Measurements from ENCODE around the gene MYOG. TPM values are rescaled to one million over a fixed set of nuclear protein-coding genes. Genes with fewer than 3 reads are reported as not detected.

Gene MYOG
- total and polyA plus RNA-seq, 4 experiments from 2014 or later: not detected

- Histone ChIP-seq H3K27me3 (ENCODE audit: insufficient read depth, low read length) (no peaks in the 10 kb centered on the region), H3K4me1 (ENCODE audit: insufficient read depth, low read length) (no peaks in the 10 kb centered on the region), H3K36me3 (ENCODE audit: insufficient read depth, low read length) (no peaks in the 10 kb centered on the region), H3K27ac (ENCODE audit: low read depth, low read length) (no peak overlapping the region), H3K4me3 (ENCODE audit: low read length in 2 of 2) (no peak overlapping the region), H3K9me3 (ENCODE audit: control insufficient read depth in 1 of 2, low read length in 2 of 2) (no peaks in the 10 kb centered on the region)
- Mint-ChIP-seq H3K27me3 (peaks cover 0 to 6% of the 10 kb centered on the region in 2 donors), H3K9me3 (no peaks in the 10 kb centered on the region), H3K4me3 (no peak overlapping the region), H3K36me3 (no peaks in the 10 kb centered on the region), H3K27ac (no peak overlapping the region), H3K4me1 (no peaks in the 10 kb centered on the region)
- ChIA-PET POLR2A (ENCODE audit: partially characterized antibody) (no interaction called here), CTCF (ENCODE audit: partially characterized antibody) (interaction anchor here (1.3 kb wide), 1 partner anchor 10 kb away, joined by 4 read pairs; no protein-coding TSS in a partner anchor)
- DNase-seq: no peak
- intact Hi-C loops (cut with micrococcal nuclease): no loop called here
Observed at GRCh38 chr1:203033287-203033686, 52.5 kb downstream of the MYOG start.

Other genes starting within 250 kb of the MYOG start
- 10 to 100 TPM; 17.3 to 18.7 TPM for gene RABIF, start 196.9 kb downstream of the MYOG start, total RNA-seq
- gene RABIF, start 196.9 kb downstream of the MYOG start, polyA plus RNA-seq: 10 to 100 TPM; 24.2 to 25.0 TPM
- 10 to 100 TPM; 24.2 to 27.1 TPM for gene KLHL12, start 158.8 kb downstream of the MYOG start, total RNA-seq
- gene KLHL12, start 158.8 kb downstream of the MYOG start, polyA plus RNA-seq: 10 to 100 TPM; 24.5 to 27.1 TPM
- 10 to 100 TPM; 52.6 to 58.3 TPM for gene ADIPOR1, start 127.7 kb downstream of the MYOG start, total RNA-seq
- gene ADIPOR1, start 127.7 kb downstream of the MYOG start, polyA plus RNA-seq: 100 to 1,000 TPM in 1 of 2 donors, 10 to 100 TPM in 1; 98.2 to 164 TPM
- gene CYB5R1, start 118.8 kb downstream of the MYOG start, total RNA-seq: 10 to 100 TPM; 48.6 to 51.8 TPM
- 10 to 100 TPM; 52.0 to 81.9 TPM for gene CYB5R1, start 118.8 kb downstream of the MYOG start, polyA plus RNA-seq
- 10 to 100 TPM; 69.3 to 70.3 TPM for gene TMEM183A, start 78.6 kb downstream of the MYOG start, total RNA-seq
- gene TMEM183A, start 78.6 kb downstream of the MYOG start, polyA plus RNA-seq: 10 to 100 TPM; 53.9 to 71.2 TPM
- gene PPFIA4, start 59.5 kb downstream of the MYOG start, total RNA-seq: 1 to 10 TPM; 1.4 to 1.5 TPM
- not detected for gene PPFIA4, start 59.5 kb downstream of the MYOG start, polyA plus RNA-seq
- not detected for gene ADORA1, start 41.7 kb upstream of the MYOG start, total RNA-seq
- under 1 TPM in 1 of 2 donors, not detected in 1; 0.10 TPM for gene ADORA1, start 41.7 kb upstream of the MYOG start, polyA plus RNA-seq
- gene MYBPH, start 89.8 kb upstream of the MYOG start, total RNA-seq: not detected
- gene MYBPH, start 89.8 kb upstream of the MYOG start, polyA plus RNA-seq: not detected
- 1 to 10 TPM; 5.2 to 5.7 TPM for gene CHI3L1, start 100.7 kb upstream of the MYOG start, total RNA-seq
- gene CHI3L1, start 100.7 kb upstream of the MYOG start, polyA plus RNA-seq: not detected
- gene CHIT1, start 143.7 kb upstream of the MYOG start, total RNA-seq: under 1 TPM; 0.41 to 0.78 TPM
- gene CHIT1, start 143.7 kb upstream of the MYOG start, polyA plus RNA-seq: not detected
- gene BTG2, start 219.5 kb upstream of the MYOG start, total RNA-seq: 100 to 1,000 TPM; 197 to 201 TPM
- gene BTG2, start 219.5 kb upstream of the MYOG start, polyA plus RNA-seq: 100 to 1,000 TPM; 123 to 288 TPM

All from CD4-positive, alpha-beta memory T cell (primary cell).